T-helper 2 cell treated with Interferon-gamma antibody and Interleukin-4, amounts not matched to agents 100 ng/mL and 5 ng/mL, for 36 hours (primary cell): ENCODE data around the gene NAPB. TPM values are rescaled to one million over a fixed set of nuclear protein-coding genes. Genes with fewer than 3 reads are reported as not detected.

Source experiments
- total RNA-seq: library from RNA; stranded (reverse); gene quantifications from 2 replicates; pipeline ENCODE4 v1.2.3, GENCODE V29; 2022

Gene NAPB
- total RNA-seq, 1 donor from 2014 or later, result 12.2 TPM

Other genes starting within 250 kb of the NAPB start
- gene NXT1, start 70.7 kb downstream of the NAPB start, total RNA-seq, result 34.2 and 35.1 TPM in 2 replicates
- 14.3 and 15.1 TPM in 2 replicates for gene GZF1, start 59.3 kb downstream of the NAPB start, total RNA-seq
- gene CSTL1, start 18.2 kb upstream of the NAPB start, total RNA-seq, result not detected in 2 replicates
- not detected in 2 replicates for gene CST11, start 31.4 kb upstream of the NAPB start, total RNA-seq
- not detected in 2 replicates for gene CST8, start 69.6 kb upstream of the NAPB start, total RNA-seq
- gene CST9L, start 147.0 kb upstream of the NAPB start, total RNA-seq, result not detected in 2 replicates
- not detected in 2 replicates for gene CST9, start 184.4 kb upstream of the NAPB start, total RNA-seq
- 1.8 and 2.5 TPM in 2 replicates for gene CST3, start 216.5 kb upstream of the NAPB start, total RNA-seq